HepG2 (cell line): Measurements from ENCODE around the gene KHNYN. TPM values are rescaled to one million over a fixed set of nuclear protein-coding genes. Genes with fewer than 3 reads are reported as not detected.

Experiments
- CEBPB ChIP-seq: IDR thresholded peaks from 2 replicates; pipeline ENCODE4 v1.6.1; 2011; ENCODE audit warnings: low read depth, low read length, improper control_type of control experiment, borderline replicate concordance
- CHCHD3 ChIP-seq: sonication (generic); formaldehyde crosslinking; IDR thresholded peaks from 2 replicates; pipeline ENCODE4 v1.8.0; 2022; ENCODE audit warnings: mild to moderate bottlenecking, missing genetic modification reagents, moderate library complexity
- CREM ChIP-seq, 2 experiments: sonication (generic) in 1 of 2; formaldehyde crosslinking in 1 of 2; IDR thresholded peaks; 2 replicates each; pipeline versions ENCODE4 v1.4.0 to v1.6.1; 2016 to 2020; ENCODE audit warnings: antibody characterized with exemption in 1 of 2, mild to moderate bottlenecking in 1 of 2, missing genetic modification reagents in 1 of 2
- FOSL1 ChIP-seq: sonication (generic); formaldehyde crosslinking; IDR thresholded peaks from 2 replicates; pipeline ENCODE4 v1.9.0; 2021; ENCODE audit warnings: missing genetic modification reagents, borderline replicate concordance
- KLF12 ChIP-seq: sonication (generic); formaldehyde crosslinking; IDR thresholded peaks from 2 replicates; pipeline ENCODE4 v1.4.0; 2020; ENCODE audit warnings: missing genetic modification reagents, borderline replicate concordance
- MLLT10 ChIP-seq: sonication (generic); formaldehyde crosslinking; IDR thresholded peaks from 2 replicates; pipeline ENCODE4 v1.4.0; 2020; ENCODE audit warnings: missing genetic modification reagents
- MTF2 ChIP-seq: sonication (generic); formaldehyde crosslinking; IDR thresholded peaks from 2 replicates; pipeline ENCODE4 v1.5.0; 2020; ENCODE audit warnings: missing genetic modification reagents, borderline replicate concordance
- RAD51 ChIP-seq: fragments of 450-650 bp; IDR thresholded peaks from 2 replicates; pipeline ENCODE4 v1.6.1; 2016; ENCODE audit warnings: borderline replicate concordance
- THAP11 ChIP-seq: IDR thresholded peaks from 2 replicates; pipeline ENCODE4 v1.6.1; 2016; ENCODE audit warnings: missing biosample characterization, missing genetic modification reagents
- ZBTB1 ChIP-seq: sonication (generic); formaldehyde crosslinking; IDR thresholded peaks from 2 replicates; pipeline ENCODE4 v1.4.0; 2020; ENCODE audit warnings: missing genetic modification reagents, borderline replicate concordance
- ZFP36 ChIP-seq: fragments of 150-350 bp; IDR thresholded peaks from 2 replicates; pipeline ENCODE4 v1.6.1; 2018; ENCODE audit warnings: borderline replicate concordance, low read length, low read depth; ENCODE audit not compliant: partially characterized antibody
- ZFP36L1 ChIP-seq: sonication (generic); formaldehyde crosslinking; IDR thresholded peaks from 2 replicates; pipeline ENCODE4 v1.8.0; 2022; ENCODE audit warnings: mild to moderate bottlenecking, missing genetic modification reagents, moderate library complexity
- ZKSCAN8 ChIP-seq: IDR thresholded peaks from 2 replicates; pipeline ENCODE4 v1.6.1; 2016; ENCODE audit warnings: borderline replicate concordance, missing genetic modification reagents, missing compliant biosample characterization
- ZNF230 ChIP-seq: sonication (generic); formaldehyde crosslinking; IDR thresholded peaks from 2 replicates; pipeline ENCODE4 v1.4.0; 2020; ENCODE audit warnings: mild to moderate bottlenecking, missing genetic modification reagents
- ZNF788 ChIP-seq: sonication (generic); formaldehyde crosslinking; IDR thresholded peaks from 2 replicates; pipeline ENCODE4 v1.5.0; 2020; ENCODE audit warnings: mild to moderate bottlenecking, missing genetic modification reagents, borderline replicate concordance
- polyA plus RNA-seq, 8 experiments: library from polyadenylated mRNA; depleted of rRNA in 3 of 8; stranded (reverse) in 7 of 8; unstranded in 1 of 8; fragments of >200 nt; fragmentation: Illumina TruSeq in 4 of 8; extraction: Trizol in 4 of 8; gene quantifications; 2 replicates each; pipeline versions ENCODE4 v1.2.1 to v1.2.3, GENCODE V29; 2011 to 2016; ENCODE audit warnings: low read depth in 4 of 8, missing spikeins in 1 of 8, mixed read lengths in 1 of 8; ENCODE audit not compliant: insufficient read depth in 1 of 8
- total RNA-seq, 5 experiments: library from RNA; depleted of rRNA; stranded (reverse); fragments of >200 nt; fragmentation: Illumina TruSeq; extraction: Trizol; gene quantifications; 2 replicates each; pipeline ENCODE4 v1.2.3, GENCODE V29; 2016; ENCODE audit warnings: low read depth in 1 of 5
- TF ChIP-seq, protein P1 (sequence below): sonication (generic); formaldehyde crosslinking; IDR thresholded peaks from 2 replicates; pipeline ENCODE4 v1.9.0; 2021; ENCODE audit warnings: missing genetic modification reagents, borderline replicate concordance
- TF ChIP-seq, protein P2 (sequence below): sonication (generic); formaldehyde crosslinking; IDR thresholded peaks from 2 replicates; pipeline ENCODE4 v1.5.1; 2020; ENCODE audit warnings: mild to moderate bottlenecking, missing genetic modification reagents, moderate library complexity
- TF ChIP-seq, protein P3 (sequence below): sonication (generic); formaldehyde crosslinking; IDR thresholded peaks from 2 replicates; pipeline ENCODE4 v1.9.0; 2021; ENCODE audit warnings: missing genetic modification reagents, borderline replicate concordance
- TF ChIP-seq, protein P4 (sequence below), 2 experiments: sonication (generic) in 1 of 2; formaldehyde crosslinking in 1 of 2; IDR thresholded peaks; 2 replicates each; pipeline versions ENCODE4 v1.4.0 to v1.6.1; 2018 to 2020; ENCODE audit warnings: missing genetic modification reagents in 2 of 2, borderline replicate concordance in 1 of 2, low read depth in 1 of 2, mild to moderate bottlenecking in 1 of 2, missing biosample characterization in 1 of 2

The KHNYN gene
- total and polyA plus RNA-seq, 2 of the 13 experiments (the other 11 are each of a cell fraction or from before 2014, with no cell fraction given), result 52.8 to 75.7 TPM

DNA sequence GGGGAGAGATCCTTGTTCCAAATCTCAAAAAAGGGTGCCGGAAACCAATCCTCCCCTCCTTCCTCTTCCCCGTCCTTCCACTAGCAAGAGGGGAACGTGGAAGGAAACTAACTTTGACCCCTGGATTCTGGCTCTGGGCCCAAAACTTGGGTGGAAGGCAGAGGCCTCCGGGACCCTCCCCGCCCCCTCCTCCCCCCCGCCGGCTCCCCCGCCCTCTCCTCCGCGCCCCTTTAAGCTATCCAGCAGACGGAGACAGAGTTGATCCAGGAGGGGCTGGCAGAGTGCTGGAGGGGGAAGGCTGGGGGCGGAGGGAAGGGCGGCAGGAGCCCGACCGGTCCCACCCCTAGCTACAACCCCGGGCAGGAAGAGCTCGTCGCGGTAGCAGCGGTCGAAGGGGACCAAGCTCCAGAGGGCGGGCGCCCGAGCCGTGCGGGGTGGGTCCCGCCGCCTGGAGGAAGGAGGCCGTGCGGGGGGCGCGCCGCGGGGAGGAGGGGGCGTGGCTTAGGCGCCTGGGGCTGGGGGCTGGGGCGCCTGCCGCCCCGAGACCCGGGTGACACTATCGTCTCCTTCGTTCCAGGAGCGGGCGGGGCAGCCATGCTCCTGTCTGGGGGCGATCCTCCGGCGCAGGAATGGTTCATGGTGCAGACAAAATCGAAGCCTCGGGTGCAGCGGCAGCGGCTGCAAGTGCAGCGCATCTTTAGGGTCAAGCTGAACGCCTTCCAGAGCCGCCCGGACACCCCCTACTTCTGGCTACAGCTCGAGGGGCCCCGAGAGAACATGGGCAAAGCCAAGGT, 30.9 kb upstream of the KHNYN start, which contains the start of gene NYNRIN (continued):
- TF ChIP-seq, protein P1, sequence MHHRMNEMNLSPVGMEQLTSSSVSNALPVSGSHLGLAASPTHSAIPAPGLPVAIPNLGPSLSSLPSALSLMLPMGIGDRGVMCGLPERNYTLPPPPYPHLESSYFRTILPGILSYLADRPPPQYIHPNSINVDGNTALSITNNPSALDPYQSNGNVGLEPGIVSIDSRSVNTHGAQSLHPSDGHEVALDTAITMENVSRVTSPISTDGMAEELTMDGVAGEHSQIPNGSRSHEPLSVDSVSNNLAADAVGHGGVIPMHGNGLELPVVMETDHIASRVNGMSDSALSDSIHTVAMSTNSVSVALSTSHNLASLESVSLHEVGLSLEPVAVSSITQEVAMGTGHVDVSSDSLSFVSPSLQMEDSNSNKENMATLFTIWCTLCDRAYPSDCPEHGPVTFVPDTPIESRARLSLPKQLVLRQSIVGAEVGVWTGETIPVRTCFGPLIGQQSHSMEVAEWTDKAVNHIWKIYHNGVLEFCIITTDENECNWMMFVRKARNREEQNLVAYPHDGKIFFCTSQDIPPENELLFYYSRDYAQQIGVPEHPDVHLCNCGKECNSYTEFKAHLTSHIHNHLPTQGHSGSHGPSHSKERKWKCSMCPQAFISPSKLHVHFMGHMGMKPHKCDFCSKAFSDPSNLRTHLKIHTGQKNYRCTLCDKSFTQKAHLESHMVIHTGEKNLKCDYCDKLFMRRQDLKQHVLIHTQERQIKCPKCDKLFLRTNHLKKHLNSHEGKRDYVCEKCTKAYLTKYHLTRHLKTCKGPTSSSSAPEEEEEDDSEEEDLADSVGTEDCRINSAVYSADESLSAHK, result no peak
- TF ChIP-seq, protein P2, sequence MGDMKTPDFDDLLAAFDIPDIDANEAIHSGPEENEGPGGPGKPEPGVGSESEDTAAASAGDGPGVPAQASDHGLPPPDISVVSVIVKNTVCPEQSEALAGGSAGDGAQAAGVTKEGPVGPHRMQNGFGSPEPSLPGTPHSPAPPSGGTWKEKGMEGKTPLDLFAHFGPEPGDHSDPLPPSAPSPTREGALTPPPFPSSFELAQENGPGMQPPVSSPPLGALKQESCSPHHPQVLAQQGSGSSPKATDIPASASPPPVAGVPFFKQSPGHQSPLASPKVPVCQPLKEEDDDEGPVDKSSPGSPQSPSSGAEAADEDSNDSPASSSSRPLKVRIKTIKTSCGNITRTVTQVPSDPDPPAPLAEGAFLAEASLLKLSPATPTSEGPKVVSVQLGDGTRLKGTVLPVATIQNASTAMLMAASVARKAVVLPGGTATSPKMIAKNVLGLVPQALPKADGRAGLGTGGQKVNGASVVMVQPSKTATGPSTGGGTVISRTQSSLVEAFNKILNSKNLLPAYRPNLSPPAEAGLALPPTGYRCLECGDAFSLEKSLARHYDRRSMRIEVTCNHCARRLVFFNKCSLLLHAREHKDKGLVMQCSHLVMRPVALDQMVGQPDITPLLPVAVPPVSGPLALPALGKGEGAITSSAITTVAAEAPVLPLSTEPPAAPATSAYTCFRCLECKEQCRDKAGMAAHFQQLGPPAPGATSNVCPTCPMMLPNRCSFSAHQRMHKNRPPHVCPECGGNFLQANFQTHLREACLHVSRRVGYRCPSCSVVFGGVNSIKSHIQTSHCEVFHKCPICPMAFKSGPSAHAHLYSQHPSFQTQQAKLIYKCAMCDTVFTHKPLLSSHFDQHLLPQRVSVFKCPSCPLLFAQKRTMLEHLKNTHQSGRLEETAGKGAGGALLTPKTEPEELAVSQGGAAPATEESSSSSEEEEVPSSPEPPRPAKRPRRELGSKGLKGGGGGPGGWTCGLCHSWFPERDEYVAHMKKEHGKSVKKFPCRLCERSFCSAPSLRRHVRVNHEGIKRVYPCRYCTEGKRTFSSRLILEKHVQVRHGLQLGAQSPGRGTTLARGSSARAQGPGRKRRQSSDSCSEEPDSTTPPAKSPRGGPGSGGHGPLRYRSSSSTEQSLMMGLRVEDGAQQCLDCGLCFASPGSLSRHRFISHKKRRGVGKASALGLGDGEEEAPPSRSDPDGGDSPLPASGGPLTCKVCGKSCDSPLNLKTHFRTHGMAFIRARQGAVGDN, result peak; percentile 72
- TF ChIP-seq CHCHD3 (CRISPR knock-in tag) (no peak), THAP11 (CRISPR knock-in tag) (0 out of 2 replicates have a peak, but pooled peaks have one; percentile 4), ZKSCAN8 (CRISPR knock-in tag) (no peak), MTF2 (CRISPR knock-in tag) (peak; percentile 87; the same call in 1 of the 2 replicates), FOSL1 (CRISPR knock-in tag) (no peak), RAD51 (no peak), CEBPB (no peak), ZNF788 (CRISPR knock-in tag) (peak; percentile 15; the same call in 1 of the 2 replicates), ZBTB1 (CRISPR knock-in tag) (no peak), MLLT10 (CRISPR knock-in tag) (no peak), ZFP36L1 (CRISPR knock-in tag) (no peak), KLF12 (CRISPR knock-in tag) (no peak), ZNF230 (CRISPR knock-in tag) (no peak), CREM (IDR thresholded peaks at IDR 0.05) (no peak), CREM (CRISPR knock-in tag; IDR thresholded peaks at IDR 0.05) (no peak), ZFP36 (no peak)
- TF ChIP-seq, protein P3, sequence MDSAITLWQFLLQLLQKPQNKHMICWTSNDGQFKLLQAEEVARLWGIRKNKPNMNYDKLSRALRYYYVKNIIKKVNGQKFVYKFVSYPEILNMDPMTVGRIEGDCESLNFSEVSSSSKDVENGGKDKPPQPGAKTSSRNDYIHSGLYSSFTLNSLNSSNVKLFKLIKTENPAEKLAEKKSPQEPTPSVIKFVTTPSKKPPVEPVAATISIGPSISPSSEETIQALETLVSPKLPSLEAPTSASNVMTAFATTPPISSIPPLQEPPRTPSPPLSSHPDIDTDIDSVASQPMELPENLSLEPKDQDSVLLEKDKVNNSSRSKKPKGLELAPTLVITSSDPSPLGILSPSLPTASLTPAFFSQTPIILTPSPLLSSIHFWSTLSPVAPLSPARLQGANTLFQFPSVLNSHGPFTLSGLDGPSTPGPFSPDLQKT (CRISPR knock-in tag), result no peak
- TF ChIP-seq, protein P4, sequence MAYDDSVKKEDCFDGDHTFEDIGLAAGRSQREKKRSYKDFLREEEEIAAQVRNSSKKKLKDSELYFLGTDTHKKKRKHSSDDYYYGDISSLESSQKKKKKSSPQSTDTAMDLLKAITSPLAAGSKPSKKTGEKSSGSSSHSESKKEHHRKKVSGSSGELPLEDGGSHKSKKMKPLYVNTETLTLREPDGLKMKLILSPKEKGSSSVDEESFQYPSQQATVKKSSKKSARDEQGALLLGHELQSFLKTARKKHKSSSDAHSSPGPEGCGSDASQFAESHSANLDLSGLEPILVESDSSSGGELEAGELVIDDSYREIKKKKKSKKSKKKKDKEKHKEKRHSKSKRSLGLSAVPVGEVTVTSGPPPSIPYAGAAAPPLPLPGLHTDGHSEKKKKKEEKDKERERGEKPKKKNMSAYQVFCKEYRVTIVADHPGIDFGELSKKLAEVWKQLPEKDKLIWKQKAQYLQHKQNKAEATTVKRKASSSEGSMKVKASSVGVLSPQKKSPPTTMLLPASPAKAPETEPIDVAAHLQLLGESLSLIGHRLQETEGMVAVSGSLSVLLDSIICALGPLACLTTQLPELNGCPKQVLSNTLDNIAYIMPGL (CRISPR knock-in tag; IDR thresholded peaks at IDR 0.05; ENCODE audit: borderline replicate concordance in 1 of 2, low read depth in 1 of 2), result no peak; a peak in 1 of 4 replicates
